22Rv1 (cell line): ENCODE results near the gene BNC2.

Experiments used
- ZFX ChIP-seq: fragments of 450-650 bp; IDR thresholded peaks from 2 replicates; pipeline ENCODE4 v1.6.1; 2017; ENCODE audit warnings: antibody characterized with exemption, borderline replicate concordance
- TF ChIP-seq, protein P1 (sequence below): fragments of 450-650 bp; IDR thresholded peaks from 2 replicates; pipeline ENCODE4 v1.5.1; 2017; ENCODE audit warnings: mild to moderate bottlenecking

DNA sequence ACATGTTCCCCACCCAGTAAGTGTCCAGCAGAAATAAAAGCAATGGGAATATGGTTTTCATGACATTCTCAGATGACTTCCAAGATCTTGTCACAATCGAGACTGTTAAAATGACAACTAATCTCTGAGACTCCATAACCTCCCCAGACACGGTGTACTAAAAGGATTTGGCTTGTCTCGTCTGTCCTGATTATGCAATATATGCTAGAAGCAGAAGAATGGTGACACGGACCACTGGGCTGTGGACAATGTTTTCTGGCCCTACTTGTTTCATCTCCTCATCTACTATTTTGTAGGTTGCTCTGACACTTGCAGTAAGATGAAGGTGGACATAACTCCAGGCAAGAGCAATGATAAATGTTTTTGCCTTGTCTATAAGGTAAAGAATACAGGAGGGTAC is 56.6 kb downstream of the BNC2 start:
- TF ChIP-seq, protein P1, sequence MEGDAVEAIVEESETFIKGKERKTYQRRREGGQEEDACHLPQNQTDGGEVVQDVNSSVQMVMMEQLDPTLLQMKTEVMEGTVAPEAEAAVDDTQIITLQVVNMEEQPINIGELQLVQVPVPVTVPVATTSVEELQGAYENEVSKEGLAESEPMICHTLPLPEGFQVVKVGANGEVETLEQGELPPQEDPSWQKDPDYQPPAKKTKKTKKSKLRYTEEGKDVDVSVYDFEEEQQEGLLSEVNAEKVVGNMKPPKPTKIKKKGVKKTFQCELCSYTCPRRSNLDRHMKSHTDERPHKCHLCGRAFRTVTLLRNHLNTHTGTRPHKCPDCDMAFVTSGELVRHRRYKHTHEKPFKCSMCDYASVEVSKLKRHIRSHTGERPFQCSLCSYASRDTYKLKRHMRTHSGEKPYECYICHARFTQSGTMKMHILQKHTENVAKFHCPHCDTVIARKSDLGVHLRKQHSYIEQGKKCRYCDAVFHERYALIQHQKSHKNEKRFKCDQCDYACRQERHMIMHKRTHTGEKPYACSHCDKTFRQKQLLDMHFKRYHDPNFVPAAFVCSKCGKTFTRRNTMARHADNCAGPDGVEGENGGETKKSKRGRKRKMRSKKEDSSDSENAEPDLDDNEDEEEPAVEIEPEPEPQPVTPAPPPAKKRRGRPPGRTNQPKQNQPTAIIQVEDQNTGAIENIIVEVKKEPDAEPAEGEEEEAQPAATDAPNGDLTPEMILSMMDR = no peak
- TF ChIP-seq ZFX = no peak
